HTR-8/SVneo (cell line): Measurements from ENCODE around the gene GRB2.
"Not testable (repeated sequence)": the region's sequence is repeated elsewhere in the genome, so short reads cannot be mapped to it uniquely, and the experiment has no call there.

Experiments
- DNase-seq: peaks from one replicate; pipeline ENCODE4 v3.0.0; 2011; ENCODE audit warnings: low spot score, mixed read lengths; ENCODE audit not compliant: insufficient read length
- FAIRE-seq: peaks from 2 replicates; lab custom pipeline; 2011; peaks lifted over from hg19 to GRCh38; lab: Jason Lieb, UNC

The GRB2 gene

DNA sequence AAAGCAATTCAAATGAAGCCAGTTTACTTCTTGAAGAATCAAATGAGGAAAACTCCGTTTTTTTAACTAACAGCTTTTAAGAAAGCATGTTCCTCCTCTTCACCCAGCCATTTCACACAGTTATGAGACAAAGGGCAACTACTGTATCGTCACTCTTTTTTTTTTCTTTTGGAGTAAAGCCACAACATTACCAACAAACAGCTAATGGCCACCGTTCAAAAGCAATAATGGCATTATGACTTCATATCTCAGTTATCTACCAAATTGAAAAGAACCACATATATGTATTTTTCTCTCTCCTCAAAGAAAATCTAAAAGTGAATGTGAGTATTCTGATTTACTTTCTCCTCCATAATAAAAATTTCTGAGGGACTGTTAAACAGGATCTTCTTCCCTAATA, 14.5 kb downstream of the GRB2 start:
- FAIRE-seq (no peak), DNase-seq (no peak)

- FAIRE-seq (no peak), DNase-seq (no peak)
Observed at GRCh38 chr17:75388476-75389030, 16.9 kb downstream of the GRB2 start.

- FAIRE-seq (no peak), DNase-seq (no peak)
Observed at GRCh38 chr17:75387771-75388170, 17.7 kb downstream of the GRB2 start.

- FAIRE-seq: no peak
Observed at GRCh38 chr17:75386430-75386829, 19.0 kb downstream of the GRB2 start.

GRCh38 chr17:75384751-75385150, 20.7 kb downstream of the GRB2 start:
- FAIRE-seq: no peak
- no peak for DNase-seq

More at GRCh38 chr17:75386430-75386829, 19.0 kb downstream of the GRB2 start:
- DNase-seq: no peak

GRCh38 chr17:75383842-75384195, 21.7 kb downstream of the GRB2 start:
- FAIRE-seq: no peak

GRCh38 chr17:75380750-75381149, 24.7 kb downstream of the GRB2 start:
- DNase-seq: no peak
- no peak for FAIRE-seq

More at GRCh38 chr17:75383842-75384195, 21.7 kb downstream of the GRB2 start:
- DNase-seq: no peak

- FAIRE-seq (no peak), DNase-seq (no peak)
Observed at GRCh38 chr17:75380315-75380714, 25.2 kb downstream of the GRB2 start.

GRCh38 chr17:75379426-75379825, 26.1 kb downstream of the GRB2 start:
- DNase-seq, FAIRE-seq: not testable (repeated sequence)

GRCh38 chr17:75373280-75373679, 32.2 kb downstream of the GRB2 start:
- FAIRE-seq (no peak), DNase-seq (no peak)

GRCh38 chr17:75371981-75372380, 33.5 kb downstream of the GRB2 start:
- FAIRE-seq: no peak
- DNase-seq: no peak

DNA sequence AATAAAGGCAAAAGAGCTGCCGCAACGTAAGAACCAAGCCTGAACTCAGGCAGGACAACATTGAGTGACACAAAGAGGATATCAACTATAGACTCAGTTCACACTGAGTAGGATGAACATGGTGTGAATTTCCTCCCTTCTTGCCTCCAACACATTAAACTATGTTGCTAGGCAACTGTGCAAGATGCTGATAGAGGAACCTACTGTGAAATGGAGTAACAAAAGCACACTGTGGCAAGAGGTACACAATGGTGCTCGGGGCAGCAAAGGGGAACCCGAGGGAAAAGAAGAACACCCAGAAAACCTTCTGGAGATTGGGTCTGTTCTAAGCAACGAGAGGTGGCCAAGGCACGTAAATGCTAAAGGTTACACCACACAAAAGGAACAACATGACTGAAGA, 34.1 kb downstream of the GRB2 start:
- DNase-seq (no peak), FAIRE-seq (no peak)

DNA sequence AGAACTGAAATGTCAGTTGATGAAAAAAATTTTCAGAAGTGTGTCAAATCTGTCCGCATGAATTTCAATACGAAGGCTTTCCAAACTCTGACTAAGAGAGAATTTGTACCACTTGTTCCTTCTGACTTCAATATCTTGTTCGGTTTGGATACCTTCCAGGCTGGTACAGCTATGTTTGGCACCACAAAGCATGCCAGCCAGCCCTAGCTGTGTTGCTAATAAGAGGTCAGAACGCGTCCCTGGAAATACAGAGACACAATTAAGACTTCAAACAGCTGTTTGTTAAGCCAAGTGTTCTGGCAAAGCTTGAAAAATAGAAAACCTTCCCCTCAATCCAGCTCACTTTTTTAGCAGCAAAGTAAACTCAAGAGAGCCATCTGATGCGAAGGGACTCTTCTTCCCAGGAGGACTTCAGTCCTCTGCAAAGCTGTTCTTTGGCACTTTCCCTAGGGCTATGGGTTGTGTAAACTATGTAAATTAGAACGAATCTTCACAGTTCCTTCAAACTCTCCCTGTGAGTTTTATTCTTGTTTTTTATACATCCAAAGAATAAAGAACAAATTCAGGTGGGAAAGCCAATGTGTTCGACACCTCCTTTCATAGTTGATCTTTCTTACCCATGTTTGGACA, 35.1 kb downstream of the GRB2 start:
- no peak for DNase-seq
- no peak for FAIRE-seq

GRCh38 chr17:75367838-75368789, 37.4 kb downstream of the GRB2 start:
- not testable (repeated sequence) for FAIRE-seq, DNase-seq

DNA sequence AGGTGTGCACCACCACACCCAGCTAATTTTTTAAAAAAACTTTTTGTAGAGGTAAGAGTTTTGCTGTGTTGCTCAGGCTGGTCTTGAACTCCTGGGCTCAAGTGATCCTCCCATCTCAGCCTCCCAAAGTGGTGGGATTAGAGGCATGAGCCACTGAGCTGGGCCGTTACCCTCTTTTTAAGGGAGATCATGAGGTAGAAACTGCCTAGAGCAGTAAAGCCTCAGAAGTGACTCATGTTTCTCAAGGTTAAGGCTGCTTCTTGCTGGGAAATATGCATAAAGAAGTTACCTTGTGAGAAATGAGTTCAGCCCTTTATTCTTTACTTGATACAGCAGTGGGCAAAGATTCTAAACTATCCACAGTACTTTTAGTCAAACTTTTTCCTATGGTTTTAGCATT, 38.2 kb downstream of the GRB2 start:
- FAIRE-seq: no peak

GRCh38 chr17:75366432-75366831, 39.0 kb downstream of the GRB2 start:
- no peak for FAIRE-seq
- no peak for DNase-seq

More for the DNA sequence above, 38.2 kb downstream of the GRB2 start:
- DNase-seq: peak; percentile 51

DNA sequence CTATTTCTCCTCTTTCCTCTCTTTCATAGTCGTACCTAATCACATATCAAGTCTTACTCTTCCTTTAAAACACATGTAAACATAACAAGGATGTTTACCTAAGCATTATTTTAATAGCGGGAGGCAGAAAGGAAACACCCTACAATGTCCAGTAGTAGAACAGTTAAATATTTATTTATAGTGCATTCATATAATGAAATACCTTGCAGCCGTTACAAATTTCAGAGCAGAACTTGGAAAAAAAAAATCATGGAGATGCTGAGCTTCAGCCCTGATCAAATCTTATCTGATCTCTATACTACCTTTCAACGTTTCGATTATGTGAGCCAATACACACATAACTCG, 39.6 kb downstream of the GRB2 start:
- DNase-seq (no peak), FAIRE-seq (no peak)

GRCh38 chr17:75365009-75365930, 40.2 kb downstream of the GRB2 start:
- DNase-seq: no peak
- FAIRE-seq: no peak

GRCh38 chr17:75364078-75364477, 41.4 kb downstream of the GRB2 start:
- peak; percentile 59 for DNase-seq
- peak; percentile 55 for FAIRE-seq

- FAIRE-seq (no peak), DNase-seq (no peak)
Observed at GRCh38 chr17:75361996-75362395, 43.5 kb downstream of the GRB2 start.
